Smooth muscle cell (in vitro differentiated cells): ENCODE results near the gene MED8. TPM values are rescaled to one million over a fixed set of nuclear protein-coding genes. Genes with fewer than 3 reads are reported as not detected.

ENCODE experiments used
- DNase-seq: peaks from one replicate; lab custom pipeline; 2025; ENCODE audit not compliant: unreplicated experiment; lab: John Stamatoyannopoulos, UW
- H2AFZ ChIP-seq: fragments of 200-600 bp; sonication (generic); 2 replicates; pipeline ENCODE4 v1.6.0; 2016; ENCODE audit warnings: antibody characterized with exemption, low read depth, mild to moderate bottlenecking
- H3F3A ChIP-seq: fragments of 200-600 bp; sonication (generic); 2 replicates; pipeline ENCODE4 v1.6.0; 2017; ENCODE audit warnings: antibody characterized with exemption, low read depth
- H3K27ac ChIP-seq: fragments of 200-600 bp; sonication (generic); 2 replicates; pipeline ENCODE4 v1.5.1; 2016; ENCODE audit warnings: low read depth, mild to moderate bottlenecking
- H3K27me3 ChIP-seq: fragments of 200-600 bp; sonication (generic); 2 replicates; pipeline ENCODE4 v1.6.1; 2016; ENCODE audit warnings: low read depth, mild to moderate bottlenecking
- H3K36me3 ChIP-seq: fragments of 200-600 bp; sonication (generic); 2 replicates; pipeline ENCODE4 v1.5.1; 2016; ENCODE audit warnings: low read depth
- H3K4me1 ChIP-seq: fragments of 200-600 bp; sonication (generic); 2 replicates; pipeline ENCODE4 v1.5.1; 2016; ENCODE audit warnings: low read depth
- H3K4me2 ChIP-seq: fragments of 200-600 bp; sonication (generic); 2 replicates; pipeline ENCODE4 v1.6.0; 2016; ENCODE audit warnings: mild to moderate bottlenecking
- H3K4me3 ChIP-seq: fragments of 200-600 bp; sonication (generic); 2 replicates; pipeline ENCODE4 v1.5.1; 2016; ENCODE audit warnings: mild to moderate bottlenecking
- H3K79me2 ChIP-seq: fragments of 200-600 bp; sonication (generic); 2 replicates; pipeline ENCODE4 v1.6.0; 2016; ENCODE audit warnings: low read depth, mild to moderate bottlenecking
- H3K9ac ChIP-seq: fragments of 200-600 bp; sonication (generic); 2 replicates; pipeline ENCODE4 v1.6.0; 2016; ENCODE audit warnings: low read depth
- H3K9me3 ChIP-seq: fragments of 200-600 bp; sonication (generic); replicated peaks from 2 replicates; pipeline ENCODE4 v1.5.1; 2016; ENCODE audit warnings: low read depth
- H4K20me1 ChIP-seq: fragments of 200-600 bp; sonication (generic); 2 replicates; pipeline ENCODE4 v1.6.0; 2016; ENCODE audit warnings: low read depth
- WGBS: methylation state at CpG from one replicate; pipeline ENCODE4 v1.1.7; 2016; ENCODE audit warnings: low lambda C conversion rate; 5-methylcytosine and 5-hydroxymethylcytosine counted together
- polyA plus RNA-seq: library from polyadenylated mRNA; unstranded; fragments of >200 nt; fragmentation: Nextera tagmentation; extraction: Ambion mirVana; gene quantifications from 2 replicates; pipeline ENCODE4 v1.2.1, GENCODE V29; 2016
- total RNA-seq: library from RNA; depleted of rRNA; stranded (reverse); fragments of >200 nt; gene quantifications from 2 replicates; pipeline ENCODE4 v1.2.3, GENCODE V29; 2014
- TF ChIP-seq, protein P1 (sequence below): fragments of 200-600 bp; sonication (generic); IDR thresholded peaks from 2 replicates; pipeline ENCODE4 v1.5.1; 2017; ENCODE audit warnings: borderline replicate concordance, mild to moderate bottlenecking, antibody characterized with exemption; ENCODE audit not compliant: insufficient read depth, poor library complexity, severe bottlenecking

MED8 gene
- total and polyA plus RNA-seq, 2 experiments from 2014 or later: 61.4 to 76.3 TPM

DNA sequence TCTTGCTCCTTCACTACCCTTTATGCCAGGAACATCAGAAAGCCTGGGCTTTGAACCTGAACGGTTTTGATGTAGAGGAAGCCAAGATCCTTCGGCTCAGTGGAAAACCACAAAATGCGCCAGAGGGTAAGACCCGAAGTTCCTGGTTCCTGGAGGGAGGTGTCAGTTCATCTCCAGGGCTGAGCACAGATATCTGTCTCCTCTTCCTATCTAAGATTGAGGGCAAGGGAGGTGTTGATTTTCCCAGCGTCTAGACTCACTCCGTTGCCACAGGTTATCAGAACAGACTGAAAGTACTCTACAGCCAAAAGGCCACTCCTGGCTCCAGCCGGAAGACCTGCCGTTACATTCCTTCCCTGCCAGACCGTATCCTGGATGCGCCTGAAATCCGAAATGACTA, 29.9 kb downstream of the MED8 start:
- Histone ChIP-seq H4K20me1 (peaks cover 2% of the 10 kb centered on the region), H3F3A (no peaks in the 10 kb centered on the region), H3K9ac (no peak overlapping the region), H3K4me2 (peak overlapping the region; percentile 86), H3K27ac (no peak overlapping the region), H3K36me3 (no peaks in the 10 kb centered on the region), H3K27me3 (no peaks in the 10 kb centered on the region), H3K79me2 (peaks cover 3% of the 10 kb centered on the region), H3K4me1 (peaks cover 4% of the 10 kb centered on the region), H3K4me3 (peak overlapping the region; percentile 63), H3K9me3 (no peaks in the 10 kb centered on the region), H2AFZ (no peak overlapping the region)
- WGBS: 57% methylated on average over 11 of the region's 11 CpGs
- TF ChIP-seq, protein P1, sequence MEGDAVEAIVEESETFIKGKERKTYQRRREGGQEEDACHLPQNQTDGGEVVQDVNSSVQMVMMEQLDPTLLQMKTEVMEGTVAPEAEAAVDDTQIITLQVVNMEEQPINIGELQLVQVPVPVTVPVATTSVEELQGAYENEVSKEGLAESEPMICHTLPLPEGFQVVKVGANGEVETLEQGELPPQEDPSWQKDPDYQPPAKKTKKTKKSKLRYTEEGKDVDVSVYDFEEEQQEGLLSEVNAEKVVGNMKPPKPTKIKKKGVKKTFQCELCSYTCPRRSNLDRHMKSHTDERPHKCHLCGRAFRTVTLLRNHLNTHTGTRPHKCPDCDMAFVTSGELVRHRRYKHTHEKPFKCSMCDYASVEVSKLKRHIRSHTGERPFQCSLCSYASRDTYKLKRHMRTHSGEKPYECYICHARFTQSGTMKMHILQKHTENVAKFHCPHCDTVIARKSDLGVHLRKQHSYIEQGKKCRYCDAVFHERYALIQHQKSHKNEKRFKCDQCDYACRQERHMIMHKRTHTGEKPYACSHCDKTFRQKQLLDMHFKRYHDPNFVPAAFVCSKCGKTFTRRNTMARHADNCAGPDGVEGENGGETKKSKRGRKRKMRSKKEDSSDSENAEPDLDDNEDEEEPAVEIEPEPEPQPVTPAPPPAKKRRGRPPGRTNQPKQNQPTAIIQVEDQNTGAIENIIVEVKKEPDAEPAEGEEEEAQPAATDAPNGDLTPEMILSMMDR: no peak
- no peak for DNase-seq

DNA sequence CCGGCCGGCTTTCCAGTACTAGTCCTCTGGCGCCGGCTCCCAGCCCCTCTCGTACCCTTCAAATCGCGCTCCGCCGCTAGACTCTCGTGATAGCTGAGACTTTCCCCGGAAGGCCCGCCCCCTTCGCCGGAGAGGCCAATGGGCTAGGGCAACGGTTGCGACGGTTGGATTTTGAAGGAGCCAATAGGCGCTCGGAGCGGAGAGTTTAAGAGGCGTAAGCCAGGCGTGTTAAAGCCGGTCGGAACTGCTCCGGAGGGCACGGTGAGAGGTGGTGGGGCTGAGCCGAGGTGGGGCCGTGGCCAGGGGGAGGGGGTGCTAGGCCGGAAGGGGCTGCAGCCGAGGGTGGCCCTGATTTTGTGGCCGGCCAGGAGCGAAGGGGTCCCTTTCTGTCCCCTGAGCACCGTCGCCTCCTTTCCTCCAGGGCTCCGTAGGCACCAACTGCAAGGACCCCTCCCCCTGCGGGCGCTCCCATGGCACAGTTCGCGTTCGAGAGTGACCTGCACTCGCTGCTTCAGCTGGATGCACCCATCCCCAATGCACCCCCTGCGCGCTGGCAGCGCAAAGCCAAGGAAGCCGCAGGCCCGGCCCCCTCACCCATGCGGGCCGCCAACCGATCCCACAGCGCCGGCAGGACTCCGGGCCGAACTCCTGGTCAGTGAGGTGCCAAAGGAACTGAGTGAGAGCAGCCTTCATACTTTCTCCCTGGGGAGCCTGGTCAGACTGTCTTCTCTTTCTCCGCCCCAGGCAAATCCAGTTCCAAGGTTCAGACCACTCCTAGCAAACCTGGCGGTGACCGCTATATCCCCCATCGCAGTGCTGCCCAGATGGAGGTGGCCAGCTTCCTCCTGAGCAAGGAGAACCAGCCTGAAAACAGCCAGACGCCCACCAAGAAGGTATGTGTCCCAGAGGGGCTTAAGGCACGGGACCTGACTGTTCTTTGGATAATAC, 30.6 kb downstream of the MED8 start, which contains the start of gene CDC20:
TSS of gene CDC20 (plus strand) at position 236 of the 948 bp plus-strand sequence. CDS start at position 471, 235 bp downstream.
- peak within 1 kb of the TSS; percentile 73 for H2AFZ ChIP-seq
- H3K4me3 ChIP-seq: peak within 1 kb of the TSS; percentile 63
- TF ChIP-seq, protein P1: no peak
- H3K36me3 ChIP-seq: no peaks in the 10 kb centered on the region
- H4K20me1 ChIP-seq: no peaks in the 10 kb centered on the region
- peak within 1 kb of the TSS; percentile 86 for H3K4me2 ChIP-seq
- peaks cover 3% of the 10 kb centered on the region for H3K79me2 ChIP-seq
- peak within 1 kb of the TSS; percentile 73 for H3K9ac ChIP-seq
- H3K9me3 ChIP-seq: no peaks in the 10 kb centered on the region
- no peaks in the 10 kb centered on the region for H3F3A ChIP-seq
- peaks cover 4% of the 10 kb centered on the region for H3K4me1 ChIP-seq
- 1% methylated on average over 50 of the region's 59 CpGs for WGBS
- peak within 1 kb of the TSS; percentile 66 for H3K27ac ChIP-seq
- peak; percentile 91 for DNase-seq
- H3K27me3 ChIP-seq: no peaks in the 10 kb centered on the region

DNA sequence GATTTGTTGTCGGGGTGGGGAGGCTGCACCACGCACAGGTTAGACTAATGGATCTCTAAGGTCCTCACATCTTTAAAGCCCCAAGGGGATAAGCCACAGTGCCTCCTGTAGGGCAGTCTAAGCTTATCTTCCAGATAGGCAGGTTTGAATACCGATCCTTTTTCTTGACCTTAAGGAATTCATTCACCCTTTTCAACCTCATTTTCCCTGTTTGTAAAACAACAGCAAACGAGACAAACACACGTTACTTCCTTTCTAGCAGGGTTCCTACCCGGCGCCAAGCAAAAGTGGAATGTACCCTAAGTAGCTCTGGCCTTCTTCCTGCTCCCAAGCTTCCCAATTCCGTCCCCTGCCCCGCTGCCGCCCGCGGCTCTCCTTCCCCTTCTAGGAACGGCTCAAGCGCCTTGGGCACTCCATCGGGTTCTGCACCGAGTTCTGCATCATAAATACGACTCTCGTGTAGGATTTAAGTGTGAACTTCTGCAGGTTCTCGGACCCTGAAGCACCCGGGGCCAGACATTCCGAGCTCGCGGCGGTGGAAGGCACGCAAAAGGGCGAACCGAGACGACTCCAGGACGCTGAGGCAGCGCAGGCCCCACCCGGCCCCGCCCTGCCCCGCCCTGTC, 31.4 kb downstream of the MED8 start:
- peak overlapping the region; percentile 73 for H3K9ac ChIP-seq
- H4K20me1 ChIP-seq: no peaks in the 10 kb centered on the region
- DNase-seq: no peak
- no peaks in the 10 kb centered on the region for H3K27me3 ChIP-seq
- peak overlapping the region; percentile 73 for H2AFZ ChIP-seq
- peak overlapping the region; percentile 86 for H3K4me2 ChIP-seq
- H3F3A ChIP-seq: no peaks in the 10 kb centered on the region
- peaks cover 3% of the 10 kb centered on the region for H3K79me2 ChIP-seq
- H3K4me3 ChIP-seq: peak overlapping the region; percentile 63
- WGBS: 2% methylated on average over 33 of the region's 33 CpGs
- H3K36me3 ChIP-seq: no peaks in the 10 kb centered on the region
- peaks cover 4% of the 10 kb centered on the region for H3K4me1 ChIP-seq
- H3K27ac ChIP-seq: peak overlapping the region; percentile 66
- no peaks in the 10 kb centered on the region for H3K9me3 ChIP-seq
- TF ChIP-seq, protein P1: peak; percentile 23
